OCI-LY1 (cell line): ENCODE measurements around the gene BAZ2A.

Source experiments
- H2AFZ ChIP-seq: fragments of 200-600 bp; sonication (generic), shearing (Covaris generic); 2 replicates; pipeline ENCODE4 v1.6.0; 2014; ENCODE audit warnings: antibody characterized with exemption, mild to moderate bottlenecking, low read length
- H3F3A ChIP-seq: fragments of 200-600 bp; sonication (generic), shearing (Covaris generic); 2 replicates; pipeline ENCODE4 v1.6.0; 2014; ENCODE audit warnings: mild to moderate bottlenecking, antibody characterized with exemption, low read length, moderate library complexity; ENCODE audit not compliant: insufficient read depth
- H3K27ac ChIP-seq: fragments of 200-600 bp; sonication (generic); 2 replicates; pipeline ENCODE4 v1.5.1; 2014; ENCODE audit warnings: low read length, mixed run types, mild to moderate bottlenecking, low read depth; ENCODE audit not compliant: poor library complexity, severe bottlenecking
- H3K27me3 ChIP-seq: fragments of 200-600 bp; sonication (generic); 2 replicates; pipeline ENCODE4 v1.6.0; 2014; ENCODE audit warnings: antibody characterized with exemption, mild to moderate bottlenecking, low read length, moderate library complexity; ENCODE audit not compliant: insufficient read depth
- H3K36me3 ChIP-seq: fragments of 200-600 bp; sonication (generic); 2 replicates; pipeline ENCODE4 v1.6.1; 2014; ENCODE audit warnings: mild to moderate bottlenecking, antibody characterized with exemption, low read length, moderate library complexity, mixed read lengths; ENCODE audit not compliant: insufficient read depth
- H3K4me1 ChIP-seq: fragments of 200-600 bp; sonication (generic); 2 replicates; pipeline ENCODE4 v1.5.1; 2014; ENCODE audit warnings: mild to moderate bottlenecking, low read length, moderate library complexity; ENCODE audit not compliant: insufficient read depth, severe bottlenecking
- H3K4me2 ChIP-seq: fragments of 200-600 bp; sonication (generic), shearing (Covaris generic); 2 replicates; pipeline ENCODE4 v1.6.1; 2014; ENCODE audit warnings: low read length
- H3K4me3 ChIP-seq: fragments of 200-600 bp; sonication (generic); 2 replicates; pipeline ENCODE4 v1.5.1; 2014; ENCODE audit warnings: low read length, low read depth, mild to moderate bottlenecking, mixed read lengths; ENCODE audit not compliant: poor library complexity, severe bottlenecking
- H3K79me2 ChIP-seq: fragments of 200-600 bp; shearing (Covaris generic); 2 replicates; pipeline ENCODE4 v1.6.1; 2016; ENCODE audit warnings: mixed run types, low read length, mixed read lengths; ENCODE audit not compliant: insufficient read depth
- H3K9ac ChIP-seq: fragments of 200-600 bp; sonication (generic), shearing (Covaris generic); 2 replicates; pipeline ENCODE4 v1.6.1; 2014; ENCODE audit warnings: mild to moderate bottlenecking, low read length, mixed read lengths
- H3K9me2 ChIP-seq: fragments of 200-600 bp; sonication (generic), shearing (Covaris generic); 2 replicates; pipeline ENCODE4 v1.6.1; 2014; ENCODE audit warnings: low read depth, mild to moderate bottlenecking, low read length, mixed read lengths
- H3K9me3 ChIP-seq: fragments of 200-600 bp; shearing (Covaris generic); 2 replicates; pipeline ENCODE4 v1.6.1; 2014; ENCODE audit warnings: low read length, mixed read lengths
- H4K20me1 ChIP-seq: fragments of 200-600 bp; sonication (generic), shearing (Covaris generic); 2 replicates; pipeline ENCODE4 v1.6.0; 2016; ENCODE audit warnings: mild to moderate bottlenecking, low read length; ENCODE audit not compliant: insufficient read depth
- CTCF ChIP-seq: fragments of 200-600 bp; sonication (generic), shearing (Covaris generic); IDR thresholded peaks from 2 replicates; pipeline ENCODE4 v1.5.1; 2017; ENCODE audit warnings: mild to moderate bottlenecking, antibody characterized with exemption, low read length, moderate library complexity, mixed read lengths
- EZH2 ChIP-seq: fragments of 200-600 bp; sonication (generic), shearing (Covaris generic); IDR thresholded peaks from 2 replicates; pipeline ENCODE4 v1.8.0; 2017; ENCODE audit warnings: borderline replicate concordance, mixed run types, mild to moderate bottlenecking, antibody characterized with exemption, low read length, moderate library complexity, mixed read lengths

The BAZ2A gene

GRCh38 chr12:56668197-56668457 lies 38.0 kb upstream of the BAZ2A start:
- Histone ChIP-seq H3K4me3 (no peak overlapping the region), H3K4me2 (no peak overlapping the region), H3F3A (no peaks in the 10 kb centered on the region), H3K4me1 (no peaks in the 10 kb centered on the region), H4K20me1 (0 out of 2 replicates have a peak, but pooled peaks cover 2% of the 10 kb centered on the region), H3K27ac (no peak overlapping the region), H3K9me3 (no peaks in the 10 kb centered on the region), H3K9me2 (no peaks in the 10 kb centered on the region), H2AFZ (no peak overlapping the region), H3K79me2 (peaks cover 17% of the 10 kb centered on the region), H3K36me3 (peaks cover 98% of the 10 kb centered on the region), H3K9ac (no peak overlapping the region), H3K27me3 (no peaks in the 10 kb centered on the region)
- TF ChIP-seq CTCF (no peak), EZH2 (no peak)

- no peaks in the 10 kb centered on the region for H3K9me2 ChIP-seq
- no peaks in the 10 kb centered on the region for H3K79me2 ChIP-seq
- no peak overlapping the region for H3K4me3 ChIP-seq
- no peak overlapping the region for H3K9ac ChIP-seq
- TF ChIP-seq EZH2, result no peak
- no peak for TF ChIP-seq CTCF
- H3K27me3 ChIP-seq, result no peaks in the 10 kb centered on the region
- H3K27ac ChIP-seq, result no peak overlapping the region
- H3K9me3 ChIP-seq, result no peaks in the 10 kb centered on the region
- no peaks in the 10 kb centered on the region for H3K4me1 ChIP-seq
- no peaks in the 10 kb centered on the region for H3F3A ChIP-seq
- H2AFZ ChIP-seq, result no peak overlapping the region
- H4K20me1 ChIP-seq, result no peaks in the 10 kb centered on the region
- H3K4me2 ChIP-seq, result no peak overlapping the region
- peaks cover 44% of the 10 kb centered on the region for H3K36me3 ChIP-seq
Observed at GRCh38 chr12:56661979-56662638, 32.0 kb upstream of the BAZ2A start.

DNA sequence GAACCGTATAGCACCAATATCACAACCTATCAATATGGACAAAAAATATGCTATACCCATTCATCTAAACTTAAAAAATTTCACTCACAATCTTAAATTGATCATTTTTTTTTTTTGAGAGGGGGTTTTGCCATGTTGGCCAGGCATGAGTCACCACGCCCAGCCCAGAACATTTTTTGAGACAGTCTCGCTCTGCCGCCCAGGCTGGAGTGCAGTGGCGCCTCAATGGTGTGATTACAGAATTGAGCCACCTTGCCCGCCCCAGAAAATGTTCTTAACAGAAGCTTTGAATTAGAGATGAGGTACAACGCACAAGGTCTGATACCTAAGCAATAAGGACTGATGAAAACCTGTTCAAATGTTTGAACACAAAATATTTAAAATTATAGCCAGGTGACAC lies 31.4 kb upstream of the BAZ2A start:
- no peaks in the 10 kb centered on the region for H4K20me1 ChIP-seq
- no peaks in the 10 kb centered on the region for H3K9me2 ChIP-seq
- no peak for TF ChIP-seq EZH2
- TF ChIP-seq CTCF, result no peak
- H3K27me3 ChIP-seq, result no peaks in the 10 kb centered on the region
- H3K9ac ChIP-seq, result no peak overlapping the region
- no peak overlapping the region for H2AFZ ChIP-seq
- no peaks in the 10 kb centered on the region for H3K9me3 ChIP-seq
- no peak overlapping the region for H3K27ac ChIP-seq
- no peaks in the 10 kb centered on the region for H3K4me1 ChIP-seq
- peaks cover 39% of the 10 kb centered on the region for H3K36me3 ChIP-seq
- H3K4me3 ChIP-seq, result no peak overlapping the region
- no peak overlapping the region for H3K4me2 ChIP-seq
- no peaks in the 10 kb centered on the region for H3K79me2 ChIP-seq
- H3F3A ChIP-seq, result no peaks in the 10 kb centered on the region
